ENCODE measurements around the gene DHRS13.

DNA sequence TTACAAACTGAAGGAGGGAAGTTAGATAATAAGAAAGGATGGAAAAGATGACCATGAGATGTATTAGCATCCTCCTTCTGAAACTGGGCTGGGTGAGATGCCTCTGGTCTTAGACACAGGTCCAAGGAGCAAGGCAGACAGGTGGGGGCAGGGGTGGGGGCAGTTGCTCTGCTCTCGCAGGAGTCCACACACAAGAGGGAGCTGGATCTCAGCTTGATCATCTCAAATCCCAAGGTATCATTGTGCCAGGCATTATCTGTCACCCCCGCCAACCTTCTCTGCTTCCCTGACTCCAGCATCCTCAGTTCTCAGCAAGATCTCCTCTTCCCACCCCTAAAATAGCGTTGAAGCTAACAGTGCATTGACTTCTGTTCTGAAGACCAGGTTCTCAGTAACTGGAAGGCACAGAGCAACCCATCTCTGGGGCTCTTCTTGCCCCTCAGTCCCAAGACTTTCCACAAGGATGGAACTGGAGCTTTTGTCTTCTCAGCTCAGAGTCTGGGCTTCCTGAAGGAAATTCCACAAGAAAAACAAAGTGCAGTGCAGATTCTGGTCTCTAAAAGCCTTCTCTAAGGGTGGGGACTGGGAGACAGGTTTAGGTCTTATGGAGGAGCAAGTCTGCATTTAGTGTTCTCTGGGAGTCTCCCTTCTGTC lies 7.0 kb downstream of the DHRS13 start:
- TF ChIP-seq EZH2 (IDR thresholded peaks at IDR 0.05; ENCODE audit: borderline replicate concordance, low read length) = no peak
- TF ChIP-seq, protein P1, sequence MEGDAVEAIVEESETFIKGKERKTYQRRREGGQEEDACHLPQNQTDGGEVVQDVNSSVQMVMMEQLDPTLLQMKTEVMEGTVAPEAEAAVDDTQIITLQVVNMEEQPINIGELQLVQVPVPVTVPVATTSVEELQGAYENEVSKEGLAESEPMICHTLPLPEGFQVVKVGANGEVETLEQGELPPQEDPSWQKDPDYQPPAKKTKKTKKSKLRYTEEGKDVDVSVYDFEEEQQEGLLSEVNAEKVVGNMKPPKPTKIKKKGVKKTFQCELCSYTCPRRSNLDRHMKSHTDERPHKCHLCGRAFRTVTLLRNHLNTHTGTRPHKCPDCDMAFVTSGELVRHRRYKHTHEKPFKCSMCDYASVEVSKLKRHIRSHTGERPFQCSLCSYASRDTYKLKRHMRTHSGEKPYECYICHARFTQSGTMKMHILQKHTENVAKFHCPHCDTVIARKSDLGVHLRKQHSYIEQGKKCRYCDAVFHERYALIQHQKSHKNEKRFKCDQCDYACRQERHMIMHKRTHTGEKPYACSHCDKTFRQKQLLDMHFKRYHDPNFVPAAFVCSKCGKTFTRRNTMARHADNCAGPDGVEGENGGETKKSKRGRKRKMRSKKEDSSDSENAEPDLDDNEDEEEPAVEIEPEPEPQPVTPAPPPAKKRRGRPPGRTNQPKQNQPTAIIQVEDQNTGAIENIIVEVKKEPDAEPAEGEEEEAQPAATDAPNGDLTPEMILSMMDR (conservative IDR thresholded peaks at IDR 0.05 in 1 of 2, IDR thresholded peaks at IDR 0.05 in 1 of 2; ENCODE audit: extremely low read depth in 1 of 2, insufficient read depth in 1 of 2, low read depth in 1 of 2, low read length in 2 of 2) = no peak
